GM18511 (cell line): ENCODE measurements around the gene TUBB8.
"Not testable (repeated sequence)": the region's sequence is repeated elsewhere in the genome, so short reads cannot be mapped to it uniquely, and the experiment has no call there.

Experiments
- ATAC-seq: cut with Tn5 transposase; IDR thresholded peaks from one replicate; pipeline ENCODE4 v1.9.1; 2021; ENCODE audit warnings: mild to moderate bottlenecking, moderate library complexity; ENCODE audit not compliant: unreplicated experiment

The TUBB8 gene

DNA sequence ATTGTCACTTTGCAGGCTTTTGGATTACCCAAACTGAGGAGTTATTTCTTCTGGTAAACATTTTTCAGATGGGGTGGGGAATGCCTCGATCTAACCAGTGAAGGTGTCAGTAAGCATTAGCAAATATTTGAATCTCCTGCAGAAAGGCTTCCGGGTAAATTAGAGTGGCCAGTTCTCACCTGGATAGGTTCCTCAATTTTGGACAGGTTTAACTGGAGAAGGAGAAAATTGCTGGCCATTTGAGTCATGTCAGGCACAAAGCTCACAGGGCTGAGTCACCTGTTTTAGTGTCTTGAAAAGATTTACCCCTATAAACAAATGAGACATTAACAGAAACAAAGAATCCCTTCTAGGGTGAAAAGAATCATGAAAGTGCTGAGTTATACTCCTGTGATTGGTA lies 830 bp upstream of the TUBB8 start:
- ATAC-seq: not testable (repeated sequence)

DNA sequence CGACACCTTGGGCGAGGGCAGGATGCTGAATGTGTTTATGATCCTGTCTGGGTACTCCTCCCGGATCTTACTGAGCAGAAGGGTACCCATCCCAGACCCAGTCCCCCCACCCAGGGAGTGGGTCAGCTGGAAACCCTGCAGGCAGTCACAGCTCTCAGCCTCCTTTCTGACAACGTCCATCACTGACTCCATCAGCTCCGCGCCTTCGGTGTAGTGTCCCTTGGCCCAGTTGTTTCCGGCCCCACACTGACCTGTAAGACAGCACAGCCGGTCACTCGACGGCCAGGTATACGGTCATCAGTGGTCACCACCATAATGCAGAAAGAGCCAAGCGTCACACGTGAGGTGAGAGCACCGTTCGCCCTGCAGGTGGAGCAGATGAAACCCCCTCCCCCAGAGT lies 1.2 kb downstream of the TUBB8 start:
- ATAC-seq: not testable (repeated sequence)

DNA sequence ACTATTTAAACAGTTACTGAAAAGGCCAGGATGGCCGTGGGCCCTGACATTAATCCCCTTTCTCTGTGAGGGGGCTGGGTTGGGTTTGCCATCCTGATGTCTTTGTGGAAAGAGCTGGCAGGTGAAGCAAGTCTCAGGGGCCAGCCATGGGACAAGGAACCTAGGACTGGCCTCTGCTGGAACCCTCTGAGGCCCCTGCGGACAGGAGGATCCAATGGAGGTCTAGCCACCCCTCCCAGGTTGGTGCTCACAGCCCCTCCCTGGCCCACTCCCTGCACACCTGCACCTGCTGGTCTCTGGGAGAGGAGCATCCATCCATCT lies 35.8 kb downstream of the TUBB8 start:
- ATAC-seq: not testable (repeated sequence)

DNA sequence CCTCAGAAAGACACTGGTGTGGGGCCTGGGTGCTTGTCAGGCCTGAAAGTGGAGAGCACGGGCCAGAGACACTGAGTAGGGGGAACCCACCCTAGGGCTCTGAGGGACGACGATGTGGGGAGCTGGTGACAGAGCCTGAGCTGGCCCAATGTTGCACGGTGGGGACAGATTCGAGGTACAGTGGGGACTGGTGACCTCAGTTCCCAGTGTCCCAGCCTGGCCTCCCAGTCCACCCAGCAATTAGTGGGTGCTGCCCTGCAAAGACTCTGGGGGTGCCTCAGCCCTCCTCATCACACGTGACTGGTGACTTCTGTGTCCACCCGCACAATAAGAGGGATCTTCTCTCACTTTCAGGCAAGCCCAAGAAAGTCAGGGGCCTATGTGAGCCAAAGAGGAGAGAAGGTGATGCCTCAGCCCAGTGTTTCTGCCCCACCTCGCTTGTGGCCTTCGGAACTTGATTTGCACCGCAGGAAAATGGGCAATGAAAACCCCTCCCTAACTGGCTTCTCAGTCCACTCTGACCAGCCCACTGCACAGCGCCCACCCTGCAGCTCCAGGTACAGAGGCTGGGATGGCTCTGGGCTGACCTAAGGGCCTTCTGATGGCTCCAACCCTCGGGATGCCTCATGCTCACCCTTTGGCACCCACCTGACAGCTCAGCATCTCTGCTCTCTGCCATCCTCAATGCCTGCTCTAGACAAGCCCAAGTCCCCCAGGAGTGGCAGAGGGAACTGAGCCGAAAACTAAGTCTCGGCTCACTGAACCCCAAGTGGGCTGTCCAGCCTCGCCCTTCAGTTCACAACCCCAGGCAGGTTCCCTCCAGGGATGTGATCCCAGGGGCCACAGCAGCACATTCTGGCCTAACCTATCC lies 36.4 kb downstream of the TUBB8 start:
- ATAC-seq: not testable (repeated sequence)

DNA sequence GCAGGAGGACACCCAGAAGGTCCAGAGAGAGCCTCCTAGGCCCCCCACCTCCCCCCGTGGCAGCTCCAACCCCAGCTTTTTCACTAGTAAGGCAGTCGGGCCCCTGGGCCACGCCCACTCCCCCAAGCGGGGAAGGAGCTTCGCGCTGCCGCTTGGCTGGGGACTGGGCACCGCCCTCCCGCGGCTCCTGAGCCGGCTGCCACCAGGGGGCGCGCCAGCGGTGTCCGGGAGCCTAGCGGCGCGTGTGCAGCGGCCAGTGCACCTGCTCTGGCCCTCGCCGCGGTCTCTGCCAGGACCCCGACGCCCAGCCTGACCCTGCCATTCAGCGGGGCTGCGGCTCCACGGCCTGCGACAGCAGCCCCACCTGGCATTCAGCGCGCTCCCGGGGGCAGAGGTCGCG lies 37.8 kb downstream of the TUBB8 start:
- ATAC-seq: not testable (repeated sequence)

DNA sequence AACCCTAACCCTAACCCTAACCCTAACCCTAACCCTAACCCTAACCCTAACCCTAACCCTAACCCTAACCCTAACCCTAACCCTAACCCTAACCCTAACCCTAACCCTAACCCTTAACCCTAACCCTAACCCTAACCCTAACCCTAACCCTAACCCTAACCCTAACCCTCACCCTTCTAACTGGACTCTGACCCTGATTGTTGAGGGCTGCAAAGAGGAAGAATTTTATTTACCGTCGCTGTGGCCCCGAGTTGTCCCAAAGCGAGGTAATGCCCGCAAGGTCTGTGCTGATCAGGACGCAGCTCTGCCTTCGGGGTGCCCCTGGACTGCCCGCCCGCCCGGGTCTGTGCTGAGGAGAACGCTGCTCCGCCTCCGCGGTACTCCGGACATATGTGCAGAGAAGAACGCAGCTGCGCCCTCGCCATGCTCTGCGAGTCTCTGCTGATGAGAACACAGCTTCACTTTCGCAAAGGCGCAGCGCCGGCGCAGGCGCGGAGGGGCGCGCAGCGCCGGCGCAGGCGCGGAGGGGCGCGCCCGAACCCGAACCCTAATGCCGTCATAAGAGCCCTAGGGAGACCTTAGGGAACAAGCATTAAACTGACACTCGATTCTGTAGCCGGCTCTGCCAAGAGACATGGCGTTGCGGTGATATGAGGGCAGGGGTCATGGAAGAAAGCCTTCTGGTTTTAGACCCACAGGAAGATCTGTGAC lies 38.7 kb downstream of the TUBB8 start:
- ATAC-seq: not testable (repeated sequence)
